ACC112 (cell line): ENCODE results near the gene DPP6.

Experiments used
- H2AFZ ChIP-seq: fragments of 200-600 bp; sonication (generic); one replicate; pipeline ENCODE4 v1.6.0; 2017; ENCODE audit warnings: antibody characterized with exemption, low read length; ENCODE audit not compliant: unreplicated experiment
- H3K27ac ChIP-seq: fragments of 200-600 bp; sonication (generic); 2 replicates; pipeline ENCODE4 v1.5.1; 2014; ENCODE audit warnings: low read depth, mild to moderate bottlenecking, antibody characterized with exemption, low read length, moderate library complexity
- H3K27me3 ChIP-seq: fragments of 200-600 bp; sonication (generic); 2 replicates; pipeline ENCODE4 v1.6.1; 2014; ENCODE audit warnings: mild to moderate bottlenecking, antibody characterized with exemption, low read length, moderate library complexity, mixed read lengths; ENCODE audit not compliant: insufficient read depth
- H3K36me3 ChIP-seq: fragments of 200-600 bp; sonication (generic); 2 replicates; pipeline ENCODE4 v1.6.1; 2016; ENCODE audit warnings: mild to moderate bottlenecking, antibody characterized with exemption, low read length, moderate library complexity, mixed read lengths; ENCODE audit not compliant: insufficient read depth
- H3K4me1 ChIP-seq: fragments of 200-600 bp; sonication (generic); one replicate; pipeline ENCODE4 v1.6.1; 2016; ENCODE audit warnings: low read length, mixed read lengths; ENCODE audit not compliant: insufficient read depth, unreplicated experiment, control insufficient read depth
- H3K4me3 ChIP-seq: fragments of 200-600 bp; sonication (generic); 2 replicates; pipeline ENCODE4 v1.5.1; 2014; ENCODE audit warnings: mild to moderate bottlenecking, low read depth, low read length
- H3K79me2 ChIP-seq: fragments of 200-600 bp; sonication (generic); one replicate; pipeline ENCODE4 v1.6.0; 2016; ENCODE audit warnings: low read length; ENCODE audit not compliant: control insufficient read depth, unreplicated experiment, insufficient read depth

The DPP6 gene

GRCh38 chr7:154493594-154493993, 441.4 kb downstream of the DPP6 start:
- H3K79me2 ChIP-seq: no peaks in the 10 kb centered on the region
- H3K27ac ChIP-seq: no peak overlapping the region
- no peak overlapping the region for H3K4me3 ChIP-seq
- H3K4me1 ChIP-seq: no peaks in the 10 kb centered on the region
- H3K27me3 ChIP-seq: no peaks in the 10 kb centered on the region
- no peaks in the 10 kb centered on the region for H3K36me3 ChIP-seq
- H2AFZ ChIP-seq: no peak overlapping the region

- no peak overlapping the region for H2AFZ ChIP-seq
- no peaks in the 10 kb centered on the region for H3K27me3 ChIP-seq
- H3K36me3 ChIP-seq: no peaks in the 10 kb centered on the region
- H3K27ac ChIP-seq: no peak overlapping the region
- H3K4me3 ChIP-seq: no peak overlapping the region
- H3K79me2 ChIP-seq: no peaks in the 10 kb centered on the region
- H3K4me1 ChIP-seq: no peaks in the 10 kb centered on the region
Measured at GRCh38 chr7:154497751-154498150, 445.6 kb downstream of the DPP6 start.

GRCh38 chr7:154503962-154504550, 451.9 kb downstream of the DPP6 start:
- no peaks in the 10 kb centered on the region for H3K4me1 ChIP-seq
- no peaks in the 10 kb centered on the region for H3K27me3 ChIP-seq

GRCh38 chr7:154504918-154505317, 452.7 kb downstream of the DPP6 start:
- Histone ChIP-seq H2AFZ (no peak overlapping the region), H3K36me3 (no peaks in the 10 kb centered on the region), H3K79me2 (no peaks in the 10 kb centered on the region), H3K27me3 (no peaks in the 10 kb centered on the region), H3K4me1 (no peaks in the 10 kb centered on the region), H3K4me3 (no peak overlapping the region), H3K27ac (no peak overlapping the region)

More at GRCh38 chr7:154503962-154504550, 451.9 kb downstream of the DPP6 start:
- Histone ChIP-seq H3K36me3 (no peaks in the 10 kb centered on the region), H3K27ac (no peak overlapping the region), H3K79me2 (no peaks in the 10 kb centered on the region), H2AFZ (no peak overlapping the region), H3K4me3 (no peak overlapping the region)

- Histone ChIP-seq H3K79me2 (no peaks in the 10 kb centered on the region), H3K27ac (no peak overlapping the region), H3K4me3 (no peak overlapping the region), H3K4me1 (no peaks in the 10 kb centered on the region), H2AFZ (no peak overlapping the region), H3K27me3 (no peaks in the 10 kb centered on the region), H3K36me3 (no peaks in the 10 kb centered on the region)
Measured at GRCh38 chr7:154505362-154505761, 453.2 kb downstream of the DPP6 start.

- H3K4me1 ChIP-seq: no peaks in the 10 kb centered on the region
- no peak overlapping the region for H3K4me3 ChIP-seq
- H3K79me2 ChIP-seq: no peaks in the 10 kb centered on the region
- H3K27me3 ChIP-seq: no peaks in the 10 kb centered on the region
- no peaks in the 10 kb centered on the region for H3K36me3 ChIP-seq
- no peak overlapping the region for H2AFZ ChIP-seq
- H3K27ac ChIP-seq: no peak overlapping the region
Measured at GRCh38 chr7:154509192-154509591, 457.0 kb downstream of the DPP6 start.

GRCh38 chr7:154512121-154512833, 460.1 kb downstream of the DPP6 start:
- Histone ChIP-seq H2AFZ (no peak overlapping the region), H3K27ac (no peak overlapping the region), H3K79me2 (no peaks in the 10 kb centered on the region), H3K4me1 (no peaks in the 10 kb centered on the region), H3K4me3 (no peak overlapping the region), H3K27me3 (no peaks in the 10 kb centered on the region), H3K36me3 (no peaks in the 10 kb centered on the region)

- H3K36me3 ChIP-seq: no peaks in the 10 kb centered on the region
- no peak overlapping the region for H3K4me3 ChIP-seq
- no peaks in the 10 kb centered on the region for H3K27me3 ChIP-seq
- H2AFZ ChIP-seq: no peak overlapping the region
- no peak overlapping the region for H3K27ac ChIP-seq
- H3K4me1 ChIP-seq: no peaks in the 10 kb centered on the region
- H3K79me2 ChIP-seq: no peaks in the 10 kb centered on the region
Measured at GRCh38 chr7:154517768-154518167, 465.6 kb downstream of the DPP6 start.

- Histone ChIP-seq H3K27me3 (no peaks in the 10 kb centered on the region), H3K27ac (no peak overlapping the region), H3K36me3 (no peaks in the 10 kb centered on the region), H3K4me1 (no peaks in the 10 kb centered on the region), H3K79me2 (no peaks in the 10 kb centered on the region), H2AFZ (no peak overlapping the region), H3K4me3 (no peak overlapping the region)
Measured at GRCh38 chr7:154519229-154519628, 467.0 kb downstream of the DPP6 start.

GRCh38 chr7:154530136-154530535, 477.9 kb downstream of the DPP6 start:
- no peaks in the 10 kb centered on the region for H3K27me3 ChIP-seq
- no peak overlapping the region for H3K27ac ChIP-seq
- H3K79me2 ChIP-seq: no peaks in the 10 kb centered on the region
- no peak overlapping the region for H3K4me3 ChIP-seq
- no peak overlapping the region for H2AFZ ChIP-seq
- H3K4me1 ChIP-seq: no peaks in the 10 kb centered on the region
- no peaks in the 10 kb centered on the region for H3K36me3 ChIP-seq

GRCh38 chr7:154532771-154533170, 480.6 kb downstream of the DPP6 start:
- no peaks in the 10 kb centered on the region for H3K79me2 ChIP-seq
- H3K27me3 ChIP-seq: no peaks in the 10 kb centered on the region
- H3K27ac ChIP-seq: no peak overlapping the region
- H3K36me3 ChIP-seq: no peaks in the 10 kb centered on the region
- H3K4me1 ChIP-seq: no peaks in the 10 kb centered on the region
- no peak overlapping the region for H3K4me3 ChIP-seq
- H2AFZ ChIP-seq: no peak overlapping the region
